HepG2 (cell line): ENCODE measurements around the gene IQCN. TPM values are rescaled to one million over a fixed set of nuclear protein-coding genes. Genes with fewer than 3 reads are reported as not detected.

ENCODE experiments used
- CEBPZ ChIP-seq: IDR thresholded peaks from 2 replicates; pipeline ENCODE4 v1.6.1; 2012; ENCODE audit warnings: low read length, improper control_type of control experiment
- DNMT1 ChIP-seq: sonication (generic); formaldehyde crosslinking; IDR thresholded peaks from 2 replicates; pipeline ENCODE4 v1.5.1; 2020; ENCODE audit warnings: mild to moderate bottlenecking, missing genetic modification reagents
- FOXC1 ChIP-seq: sonication (generic); formaldehyde crosslinking; IDR thresholded peaks from 2 replicates; pipeline ENCODE4 v1.8.0; 2022; ENCODE audit warnings: mild to moderate bottlenecking, missing genetic modification reagents, borderline replicate concordance
- HHEX ChIP-seq: IDR thresholded peaks from 2 replicates; pipeline ENCODE4 v1.6.1; 2016; ENCODE audit warnings: control low read depth
- HOXA7 ChIP-seq: sonication (generic); formaldehyde crosslinking; IDR thresholded peaks from 2 replicates; pipeline ENCODE4 v1.8.1; 2022; ENCODE audit warnings: mild to moderate bottlenecking, missing genetic modification reagents, moderate library complexity
- LCORL ChIP-seq, 2 experiments: fragments of 450-650 bp in 1 of 2; sonication (generic) in 1 of 2; formaldehyde crosslinking in 1 of 2; IDR thresholded peaks; 2 replicates each; pipeline versions ENCODE4 v1.5.0 to v1.6.1; 2017 to 2020; ENCODE audit warnings: antibody characterized with exemption in 1 of 2, missing genetic modification reagents in 1 of 2
- RAD21 ChIP-seq: fragments of 450-650 bp; formaldehyde crosslinking; IDR thresholded peaks from 2 replicates; pipeline ENCODE4 v1.5.0; 2020; ENCODE audit warnings: mild to moderate bottlenecking
- SMAD3 ChIP-seq: sonication (generic); formaldehyde crosslinking; IDR thresholded peaks from 2 replicates; pipeline ENCODE4 v1.4.0; 2020; ENCODE audit warnings: missing genetic modification reagents
- TOE1 ChIP-seq: sonication (generic); formaldehyde crosslinking; IDR thresholded peaks from 2 replicates; pipeline ENCODE4 v1.4.0; 2020; ENCODE audit warnings: mild to moderate bottlenecking, missing genetic modification reagents
- ZBTB8A ChIP-seq: sonication (generic); formaldehyde crosslinking; IDR thresholded peaks from 2 replicates; pipeline ENCODE4 v1.4.0; 2020; ENCODE audit warnings: mild to moderate bottlenecking, low read depth, missing genetic modification reagents, borderline replicate concordance
- ZNF441 ChIP-seq: sonication (generic); formaldehyde crosslinking; IDR thresholded peaks from 2 replicates; pipeline ENCODE4 v1.7.0; 2021; ENCODE audit warnings: missing genetic modification reagents, borderline replicate concordance
- ZNF460 ChIP-seq: sonication (generic); formaldehyde crosslinking; IDR thresholded peaks from 2 replicates; pipeline ENCODE4 v1.5.1; 2020; ENCODE audit warnings: missing genetic modification reagents, mild to moderate bottlenecking, borderline replicate concordance
- ZNF616 ChIP-seq: sonication (generic); formaldehyde crosslinking; IDR thresholded peaks from 2 replicates; pipeline ENCODE4 v1.5.0; 2020; ENCODE audit warnings: low read depth, mild to moderate bottlenecking, missing genetic modification reagents
- ZNF770 ChIP-seq: sonication (generic); formaldehyde crosslinking; IDR thresholded peaks from 2 replicates; pipeline ENCODE4 v1.5.0; 2020; ENCODE audit warnings: mild to moderate bottlenecking, missing genetic modification reagents
- ZNF784 ChIP-seq: sonication (generic); formaldehyde crosslinking; IDR thresholded peaks from 2 replicates; pipeline ENCODE4 v1.5.1; 2020; ENCODE audit warnings: missing genetic modification reagents, mild to moderate bottlenecking, borderline replicate concordance
- ZXDC ChIP-seq: sonication (generic); formaldehyde crosslinking; IDR thresholded peaks from 2 replicates; pipeline ENCODE4 v1.5.0; 2020; ENCODE audit warnings: mild to moderate bottlenecking, missing genetic modification reagents
- polyA plus RNA-seq, 8 experiments: library from polyadenylated mRNA; depleted of rRNA in 3 of 8; stranded (reverse) in 7 of 8; unstranded in 1 of 8; fragments of >200 nt; fragmentation: Illumina TruSeq in 4 of 8; extraction: Trizol in 4 of 8; gene quantifications; 2 replicates each; pipeline versions ENCODE4 v1.2.1 to v1.2.3, GENCODE V29; 2011 to 2016; ENCODE audit warnings: low read depth in 4 of 8, missing spikeins in 1 of 8, mixed read lengths in 1 of 8; ENCODE audit not compliant: insufficient read depth in 1 of 8
- total RNA-seq, 5 experiments: library from RNA; depleted of rRNA; stranded (reverse); fragments of >200 nt; fragmentation: Illumina TruSeq; extraction: Trizol; gene quantifications; 2 replicates each; pipeline ENCODE4 v1.2.3, GENCODE V29; 2016; ENCODE audit warnings: low read depth in 1 of 5

The IQCN gene
- total and polyA plus RNA-seq, 2 of the 13 experiments (the other 11 are each of a cell fraction or from before 2014, with no cell fraction given) = 0.04 to 0.18 TPM

GRCh38 chr19:18279516-18280246, 5.4 kb upstream of the IQCN start (continued):
- TF ChIP-seq SMAD3 (0 out of 2 replicates have a peak, but pooled peaks have one; percentile 3), DNMT1 (CRISPR knock-in tag) (no peak), LCORL (IDR thresholded peaks at IDR 0.05) (no peak), LCORL (CRISPR knock-in tag; IDR thresholded peaks at IDR 0.05) (peak; percentile 50), FOXC1 (CRISPR knock-in tag) (peak; percentile 30; the same call in 1 of the 2 replicates), HHEX (CRISPR knock-in tag) (no peak), RAD21 (CRISPR knock-in tag) (peak; percentile 94), ZNF770 (CRISPR knock-in tag) (peak; percentile 44), ZNF784 (CRISPR knock-in tag) (peak; percentile 54; the same call in 1 of the 2 replicates), ZBTB8A (no peak), ZNF441 (CRISPR knock-in tag) (no peak), ZNF616 (CRISPR knock-in tag) (no peak), TOE1 (CRISPR knock-in tag) (no peak), CEBPZ (no peak), ZXDC (CRISPR knock-in tag) (no peak), HOXA7 (CRISPR knock-in tag) (no peak), ZNF460 (CRISPR knock-in tag) (no peak)
